H9 (cell line): ENCODE data around the gene SYNGR1. TPM values are rescaled to one million over a fixed set of nuclear protein-coding genes. Genes with fewer than 3 reads are reported as not detected.

Experiments
- DNase-seq: peaks from one replicate; pipeline ENCODE4 v3.0.0-alpha.2; 2017
- H2AFZ ChIP-seq: one replicate; pipeline ENCODE4 v1.6.1; 2013; ENCODE audit warnings: mild to moderate bottlenecking, low read length, control low read depth, moderate library complexity
- H2AK5ac ChIP-seq: 2 replicates; pipeline ENCODE4 v1.6.1; 2013; ENCODE audit warnings: low read length, control low read depth, mixed read lengths; ENCODE audit not compliant: insufficient read length
- H2BK120ac ChIP-seq: one replicate; pipeline ENCODE4 v1.6.1; 2013; ENCODE audit warnings: low read depth, mild to moderate bottlenecking, low read length, control low read depth, inconsistent platforms; ENCODE audit not compliant: poor library complexity, severe bottlenecking
- H2BK12ac ChIP-seq: 2 replicates; pipeline ENCODE4 v1.6.1; 2013; ENCODE audit warnings: low read length, control low read depth, mixed read lengths, low read depth; ENCODE audit not compliant: insufficient read length
- H2BK15ac ChIP-seq: 2 replicates; pipeline ENCODE4 v1.6.1; 2013; ENCODE audit warnings: low read depth, low read length, control low read depth
- H2BK20ac ChIP-seq: one replicate; pipeline ENCODE4 v1.6.1; 2013; ENCODE audit warnings: low read depth, mild to moderate bottlenecking, low read length, control low read depth, inconsistent platforms; ENCODE audit not compliant: poor library complexity, severe bottlenecking
- H2BK5ac ChIP-seq: 2 replicates; pipeline ENCODE4 v1.6.1; 2013; ENCODE audit warnings: low read length, control low read depth, mixed read lengths; ENCODE audit not compliant: insufficient read length
- H3K14ac ChIP-seq: 2 replicates; pipeline ENCODE4 v1.6.1; 2013; ENCODE audit warnings: low read length, control low read depth; ENCODE audit not compliant: insufficient read depth
- H3K18ac ChIP-seq: 2 replicates; pipeline ENCODE4 v1.6.1; 2013; ENCODE audit warnings: low read depth, mild to moderate bottlenecking, mixed read lengths, low read length, control low read depth; ENCODE audit not compliant: insufficient read length
- H3K23ac ChIP-seq: 2 replicates; pipeline ENCODE4 v1.6.1; 2013; ENCODE audit warnings: low read length, control low read depth, mixed read lengths, low read depth; ENCODE audit not compliant: insufficient read length
- H3K23me2 ChIP-seq: 2 replicates; pipeline ENCODE4 v1.6.1; 2013; ENCODE audit warnings: low read depth, mild to moderate bottlenecking, mixed read lengths, low read length, control low read depth; ENCODE audit not compliant: insufficient read length, poor library complexity, severe bottlenecking
- H3K27ac ChIP-seq: 2 replicates; pipeline ENCODE4 v1.5.1; 2013; ENCODE audit warnings: low read length, control low read depth, mixed read lengths, low read depth; ENCODE audit not compliant: insufficient read length
- H3K27me3 ChIP-seq: 2 replicates; pipeline ENCODE4 v1.6.1; 2013; ENCODE audit warnings: low read length, control low read depth, inconsistent platforms; ENCODE audit not compliant: insufficient read depth
- H3K4ac ChIP-seq: 2 replicates; pipeline ENCODE4 v1.6.1; 2013; ENCODE audit warnings: low read depth, mild to moderate bottlenecking, control low read depth, inconsistent platforms, low read length, moderate library complexity
- H3K4me1 ChIP-seq: 2 replicates; pipeline ENCODE4 v1.6.1; 2013; ENCODE audit warnings: low read length, control low read depth, inconsistent platforms; ENCODE audit not compliant: insufficient read depth
- H3K4me2 ChIP-seq: 2 replicates; pipeline ENCODE4 v1.6.1; 2013; ENCODE audit warnings: low read length, control low read depth, mixed read lengths; ENCODE audit not compliant: insufficient read length, insufficient read depth
- H3K56ac ChIP-seq: 2 replicates; pipeline ENCODE4 v1.6.1; 2013; ENCODE audit warnings: low read depth, mild to moderate bottlenecking, mixed read lengths, low read length, control low read depth; ENCODE audit not compliant: insufficient read length
- H3K79me1 ChIP-seq: 2 replicates; pipeline ENCODE4 v1.6.1; 2013; ENCODE audit warnings: low read depth, mild to moderate bottlenecking, moderate library complexity, low read length, control low read depth, inconsistent platforms; ENCODE audit not compliant: insufficient read depth, poor library complexity, severe bottlenecking
- H3K79me2 ChIP-seq: 2 replicates; pipeline ENCODE4 v1.6.1; 2013; ENCODE audit warnings: low read length, control low read depth, inconsistent platforms; ENCODE audit not compliant: insufficient read depth
- H3K9ac ChIP-seq: 2 replicates; pipeline ENCODE4 v1.6.1; 2013; ENCODE audit warnings: low read length, control low read depth, mixed read lengths; ENCODE audit not compliant: insufficient read length; ENCODE audit errors: extremely low read depth
- H3K9me3 ChIP-seq: one replicate; pipeline ENCODE4 v1.6.1; 2013; ENCODE audit warnings: low read depth, low read length, inconsistent platforms; ENCODE audit not compliant: control insufficient read depth
- H3T11ph ChIP-seq: one replicate; pipeline ENCODE4 v1.6.1; 2013; ENCODE audit warnings: mild to moderate bottlenecking, low read length, control low read depth, inconsistent platforms
- H4K20me1 ChIP-seq: one replicate; pipeline ENCODE4 v1.6.1; 2013; ENCODE audit not compliant: control insufficient read depth, insufficient read length, insufficient read depth
- H4K5ac ChIP-seq: 2 replicates; pipeline ENCODE4 v1.6.1; 2013; ENCODE audit warnings: low read depth, mild to moderate bottlenecking, mixed read lengths, low read length, control low read depth; ENCODE audit not compliant: insufficient read length
- H4K8ac ChIP-seq: replicated peaks from 2 replicates; pipeline ENCODE4 v1.6.1; 2013; ENCODE audit warnings: low read length, control low read depth, mixed read lengths, low read depth; ENCODE audit not compliant: insufficient read length
- H4K91ac ChIP-seq: 2 replicates; pipeline ENCODE4 v1.6.1; 2013; ENCODE audit warnings: low read depth, mild to moderate bottlenecking, moderate library complexity, mixed read lengths, low read length, control low read depth; ENCODE audit not compliant: insufficient read length
- H3K27ac Mint-ChIP-seq, 3 experiments: 2 replicates in 2 of 3; 3 replicates in 1 of 3; pipeline ENCODE4 v1.8.0; 2020 to 2021; ENCODE audit warnings: mixed read lengths in 3 of 3, mild to moderate bottlenecking in 1 of 3, moderate library complexity in 1 of 3
- H3K27me3 Mint-ChIP-seq: 2 replicates; pipeline ENCODE4 v1.8.0; 2021; ENCODE audit warnings: low read depth, mild to moderate bottlenecking, moderate library complexity, mixed read lengths
- H3K36me3 Mint-ChIP-seq, 3 experiments: 2 replicates in 2 of 3; 3 replicates in 1 of 3; pipeline ENCODE4 v1.8.0; 2020 to 2021; ENCODE audit warnings: low read depth in 3 of 3, mixed read lengths in 3 of 3; ENCODE audit not compliant: insufficient read depth in 1 of 3
- H3K4me1 Mint-ChIP-seq, 2 experiments: 2 replicates each; pipeline ENCODE4 v1.8.0; 2020; ENCODE audit warnings: mixed read lengths in 2 of 2
- H3K4me3 Mint-ChIP-seq, 2 experiments: 2 replicates in 1 of 2; 3 replicates in 1 of 2; pipeline ENCODE4 v1.8.0; 2020 to 2021; ENCODE audit warnings: mild to moderate bottlenecking in 2 of 2, mixed read lengths in 2 of 2, moderate library complexity in 1 of 2
- H3K9me3 Mint-ChIP-seq, 2 experiments: 2 replicates in 1 of 2; 3 replicates in 1 of 2; pipeline ENCODE4 v1.8.0; 2020; ENCODE audit warnings: mild to moderate bottlenecking in 2 of 2, mixed read lengths in 2 of 2, moderate library complexity in 1 of 2
- WGBS: extraction: QIAGEN DNeasy Blood & Tissue Kit; methylation state at CpG from one replicate; pipeline ENCODE4 v1.1.7; 2013; ENCODE audit warnings: missing lambda C conversion rate, low lambda C conversion rate, mixed read lengths; ENCODE audit not compliant: insufficient read length; ENCODE audit errors: extremely low coverage; 5-methylcytosine and 5-hydroxymethylcytosine counted together
- total RNA-seq: library from RNA; stranded (reverse); gene quantifications from 2 replicates; pipeline ENCODE4 v1.2.1, GENCODE V29; 2021
- TF ChIP-seq, protein P1 (sequence below): fragments of 200-600 bp; sonication (generic); conservative IDR thresholded peaks from 3 replicates; pipeline ENCODE4 v1.8.0; 2021; ENCODE audit warnings: antibody characterized with exemption, mild to moderate bottlenecking

Gene SYNGR1
- total RNA-seq, 1 experiment from 2014 or later: 13.2 TPM

DNA sequence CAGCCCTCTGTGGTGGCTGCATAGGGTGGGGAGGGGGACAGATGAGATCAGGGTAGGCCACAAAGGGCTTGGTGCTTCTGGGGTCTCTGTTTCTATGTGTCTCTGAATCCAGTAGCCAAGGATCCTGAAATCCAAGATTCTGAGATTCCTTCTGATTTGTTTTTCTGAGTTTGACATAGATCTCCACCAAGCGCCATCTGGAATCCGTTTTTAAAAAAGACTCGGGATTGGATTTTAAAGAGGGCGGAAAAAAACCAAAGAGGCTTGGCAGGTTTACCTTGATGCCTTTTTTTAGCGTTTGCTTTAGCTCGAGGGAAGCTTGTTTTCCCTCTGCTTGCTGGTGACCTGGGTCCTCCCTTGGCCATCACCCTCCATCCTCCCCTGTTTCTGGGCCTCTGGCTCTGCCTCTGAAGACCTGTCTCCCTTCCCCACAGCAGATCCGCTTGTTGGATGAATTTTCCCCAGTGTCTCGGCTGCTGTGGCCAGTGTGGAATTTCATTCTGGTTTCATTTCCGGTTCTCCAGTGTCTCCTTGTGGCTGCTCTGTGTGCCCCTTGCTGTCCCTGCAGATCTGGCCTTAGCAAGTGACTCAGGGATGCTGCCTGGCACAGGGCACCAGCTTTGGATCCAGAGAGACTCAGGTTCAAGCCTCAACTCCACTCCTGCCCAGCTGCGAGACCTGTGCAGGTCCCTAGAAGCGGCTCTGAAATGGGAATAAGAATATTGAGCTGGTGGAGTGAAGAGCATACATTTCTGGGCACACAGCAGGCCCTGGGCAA, 15.1 kb downstream of the SYNGR1 start:
- Histone ChIP-seq H3K23ac (no peak overlapping the region), H3K27ac (no peak overlapping the region), H3K27me3 (no peaks in the 10 kb centered on the region), H2BK15ac (no peak overlapping the region), H3T11ph (no peak overlapping the region), H3K4me2 (no peak overlapping the region), H4K5ac (no peak overlapping the region), H2AFZ (no peak overlapping the region), H3K4me1 (peaks cover 6% of the 10 kb centered on the region; the same call in 1 of the 2 replicates), H2BK12ac (no peak overlapping the region), H3K79me2 (no peaks in the 10 kb centered on the region), H4K20me1 (no peaks in the 10 kb centered on the region), H4K91ac (no peak overlapping the region), H2BK5ac (no peak overlapping the region), H3K9me3 (no peaks in the 10 kb centered on the region), H3K4ac (no peak overlapping the region), H3K14ac (peak overlapping the region; percentile 18; the same call in 1 of the 2 replicates), H3K56ac (no peak overlapping the region), H3K79me1 (no peaks in the 10 kb centered on the region), H3K9ac (no peak overlapping the region), H3K18ac (no peak overlapping the region), H2BK20ac (no peak overlapping the region), H2AK5ac (no peak overlapping the region), H2BK120ac (no peak overlapping the region), H3K23me2 (peaks cover 4% of the 10 kb centered on the region), H4K8ac (no peak overlapping the region)
- WGBS: no CpG with 5 or more reads among the region's 11 CpGs
- Mint-ChIP-seq H3K9me3 (no peaks in the 10 kb centered on the region), H3K4me1 (peaks cover 37 to 61% of the 10 kb centered on the region in 2 experiments), H3K36me3 (peaks cover 0 to 5% (median 4%) of the 10 kb centered on the region in 3 experiments; a peak in 3 of 7 replicates), H3K27ac (peak overlapping the region in 1 of 3 experiments; percentile 86; a peak in 3 of 7 replicates), H3K4me3 (no peak overlapping the region), H3K27me3 (peaks cover 2% of the 10 kb centered on the region)
- DNase-seq: no peak
- TF ChIP-seq, protein P1, sequence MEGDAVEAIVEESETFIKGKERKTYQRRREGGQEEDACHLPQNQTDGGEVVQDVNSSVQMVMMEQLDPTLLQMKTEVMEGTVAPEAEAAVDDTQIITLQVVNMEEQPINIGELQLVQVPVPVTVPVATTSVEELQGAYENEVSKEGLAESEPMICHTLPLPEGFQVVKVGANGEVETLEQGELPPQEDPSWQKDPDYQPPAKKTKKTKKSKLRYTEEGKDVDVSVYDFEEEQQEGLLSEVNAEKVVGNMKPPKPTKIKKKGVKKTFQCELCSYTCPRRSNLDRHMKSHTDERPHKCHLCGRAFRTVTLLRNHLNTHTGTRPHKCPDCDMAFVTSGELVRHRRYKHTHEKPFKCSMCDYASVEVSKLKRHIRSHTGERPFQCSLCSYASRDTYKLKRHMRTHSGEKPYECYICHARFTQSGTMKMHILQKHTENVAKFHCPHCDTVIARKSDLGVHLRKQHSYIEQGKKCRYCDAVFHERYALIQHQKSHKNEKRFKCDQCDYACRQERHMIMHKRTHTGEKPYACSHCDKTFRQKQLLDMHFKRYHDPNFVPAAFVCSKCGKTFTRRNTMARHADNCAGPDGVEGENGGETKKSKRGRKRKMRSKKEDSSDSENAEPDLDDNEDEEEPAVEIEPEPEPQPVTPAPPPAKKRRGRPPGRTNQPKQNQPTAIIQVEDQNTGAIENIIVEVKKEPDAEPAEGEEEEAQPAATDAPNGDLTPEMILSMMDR: no peak
